Stimulated activated CD8-positive, alpha-beta memory T cell treated with anti-CD3 and anti-CD28 coated beads, Interleukin-2, amount 100 ng/mL, for 48 hours (primary cell): ENCODE results near the gene SLC24A4.

Source experiments
- DNase-seq, 2 donors: peaks; one replicate each; pipeline ENCODE4 v3.0.0-alpha.2; 2020; ENCODE audit warnings: low read depth in 2 of 2

Gene SLC24A4

DNA sequence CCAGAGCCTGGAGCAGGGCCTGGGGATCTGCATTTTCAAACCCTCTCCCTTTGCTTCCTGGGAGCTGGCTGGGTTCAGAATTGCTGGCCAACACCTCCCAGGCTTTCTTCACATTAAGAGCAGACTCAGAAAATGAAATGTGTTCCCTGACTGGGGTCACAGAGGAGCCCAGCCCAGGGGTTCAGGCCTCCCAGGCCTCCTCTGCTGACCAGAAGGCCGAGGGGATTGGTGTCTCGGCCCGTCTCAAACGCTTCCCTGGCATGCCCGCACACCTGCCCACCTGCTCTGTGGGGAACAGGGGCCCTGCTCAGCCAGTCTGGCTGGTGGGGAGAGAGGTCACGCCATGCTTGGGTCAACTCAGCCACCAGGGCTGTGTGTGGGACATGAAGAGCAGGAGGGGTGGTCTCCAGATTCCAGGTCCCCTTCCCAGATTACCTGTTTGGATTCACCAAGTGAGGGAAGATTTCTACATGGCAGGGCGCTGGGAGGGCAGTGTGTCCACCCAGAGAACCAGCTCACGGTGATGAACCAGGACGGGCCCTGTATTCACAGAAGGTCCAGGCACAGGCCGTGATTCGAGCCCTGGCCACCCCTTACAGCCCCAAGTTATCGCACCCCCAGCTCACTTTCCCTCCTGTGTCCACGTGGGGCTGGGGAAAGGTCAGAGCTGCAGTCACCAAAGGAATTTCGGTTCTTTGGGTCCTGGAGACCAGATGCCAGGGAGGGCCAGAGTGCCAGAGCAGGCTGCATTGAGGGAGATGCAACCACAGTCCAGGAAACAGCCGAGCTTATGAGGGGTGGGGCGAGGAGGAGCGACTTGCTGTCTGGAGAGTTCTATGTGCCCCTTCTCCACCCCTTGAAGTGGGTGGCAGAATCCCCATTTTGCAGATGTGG lies 135.4 kb downstream of the SLC24A4 start:
- DNase-seq, result no peak

DNA sequence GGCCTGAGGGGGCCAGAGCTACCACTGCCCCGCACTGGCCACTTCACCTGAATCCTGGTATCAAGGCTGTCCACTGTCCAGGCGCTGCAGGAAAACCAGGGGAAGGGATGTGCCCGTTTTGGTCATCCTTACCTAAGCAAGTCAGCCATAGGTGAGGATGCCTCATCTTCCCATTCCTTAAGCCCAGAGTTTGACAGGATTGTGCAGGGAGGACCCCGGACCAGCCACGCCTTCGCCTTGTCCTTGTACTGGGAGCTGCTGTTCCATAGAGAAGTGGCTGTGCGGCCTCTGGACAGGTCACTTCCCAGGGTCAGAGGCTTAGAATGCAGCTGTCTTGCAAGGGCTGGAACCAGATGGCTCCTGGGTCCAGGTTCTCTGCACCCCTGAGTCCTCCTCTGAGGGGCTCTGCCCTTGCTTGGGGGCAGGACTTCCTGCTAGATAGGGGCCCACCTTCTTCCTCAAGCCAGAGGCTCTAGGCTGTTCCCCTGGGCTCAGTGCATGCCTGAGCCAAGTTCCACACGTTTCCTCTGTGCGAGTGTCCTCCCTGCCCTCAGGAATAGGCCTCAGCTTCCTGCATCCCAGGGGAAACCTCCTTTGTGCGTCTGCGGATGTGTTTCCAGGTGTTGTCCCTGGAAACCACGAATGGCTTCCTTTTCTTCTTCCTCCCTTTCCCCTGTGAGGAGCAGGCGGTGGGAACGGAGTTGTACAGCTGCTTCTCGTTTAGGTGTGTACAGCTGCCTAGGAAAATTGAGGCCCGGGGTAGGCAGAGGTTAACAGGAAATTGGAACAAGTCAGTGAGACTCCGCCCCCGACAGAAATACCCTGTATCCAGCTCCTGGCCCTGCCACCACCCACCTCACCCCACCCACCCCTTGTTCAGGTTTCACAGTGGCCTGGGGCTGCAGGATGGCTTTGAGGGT lies 136.3 kb downstream of the SLC24A4 start:
- DNase-seq, result no peak

DNA sequence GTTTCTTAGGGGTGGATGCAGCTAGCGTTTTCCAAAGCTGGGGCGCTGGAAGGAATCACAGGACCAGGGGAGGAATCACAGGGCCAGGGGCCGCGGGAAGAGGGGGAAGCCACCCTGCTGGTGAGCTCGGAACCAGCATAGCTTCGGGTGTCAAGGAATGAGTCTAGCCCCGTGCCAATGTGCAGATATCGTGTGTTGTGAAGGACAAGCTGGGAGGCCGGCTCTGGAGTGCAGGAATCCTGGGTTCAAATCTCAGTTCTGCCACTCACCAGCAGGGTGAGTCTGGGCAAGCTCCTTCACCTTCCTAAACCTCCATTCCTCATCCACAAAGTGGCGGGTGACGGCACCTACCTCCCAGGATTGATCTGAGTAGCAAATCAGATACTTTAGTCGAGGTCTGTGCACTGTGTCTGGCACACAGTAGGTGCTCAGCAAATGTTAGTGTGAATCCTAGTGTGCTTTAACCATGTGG lies 137.0 kb downstream of the SLC24A4 start:
- DNase-seq, result no peak

DNA sequence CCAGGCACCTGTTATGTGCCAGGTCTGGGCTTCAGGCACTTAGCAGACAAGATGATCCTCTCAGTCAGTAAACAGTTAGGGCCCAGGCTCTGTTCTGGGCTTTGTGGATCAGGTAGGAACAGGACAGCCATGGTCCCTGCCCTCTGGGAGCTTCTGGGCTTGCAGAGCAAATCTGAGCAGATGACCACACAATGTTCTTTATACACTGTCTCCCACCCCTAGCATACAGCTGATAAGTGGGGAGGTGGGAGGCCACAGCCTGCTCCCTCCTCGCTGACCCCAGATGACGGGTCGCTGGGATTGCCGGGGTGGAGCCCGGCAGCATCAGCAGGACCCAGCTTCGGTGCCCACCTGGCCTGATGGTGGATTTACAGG lies 137.6 kb downstream of the SLC24A4 start:
- no peak for DNase-seq

DNA sequence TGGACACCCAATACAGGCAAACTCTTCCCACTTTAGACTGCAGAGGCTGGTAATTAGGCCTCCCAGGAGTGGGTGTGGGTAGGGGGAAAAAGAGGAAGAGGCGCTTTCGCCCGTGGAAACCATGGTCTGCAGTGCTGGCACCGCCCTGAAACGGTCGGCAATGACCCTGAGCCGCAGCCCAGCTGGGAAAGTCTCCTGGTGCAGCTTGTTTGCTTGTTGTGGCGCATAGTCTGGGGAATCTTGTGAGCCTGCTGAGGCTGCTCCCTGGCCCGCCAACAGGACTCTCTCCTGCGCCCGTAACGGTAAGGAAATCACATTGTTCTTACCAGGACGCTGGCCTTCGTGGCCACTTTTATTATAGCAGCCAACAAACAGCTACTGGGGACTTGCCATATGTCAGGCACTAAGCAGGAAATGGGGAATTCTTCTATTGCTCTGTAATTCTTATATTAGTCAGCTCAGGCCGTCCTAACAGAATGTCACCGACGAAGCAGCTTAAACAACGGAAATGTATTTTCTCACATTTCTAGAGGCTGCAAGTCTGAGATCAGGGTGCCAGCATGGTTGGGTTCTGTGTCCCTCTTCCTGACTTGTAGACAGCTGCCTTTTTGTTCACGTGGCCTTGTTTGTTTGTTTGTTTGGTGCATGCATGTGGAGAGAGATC lies 138.1 kb downstream of the SLC24A4 start:
- DNase-seq, result no peak

DNA sequence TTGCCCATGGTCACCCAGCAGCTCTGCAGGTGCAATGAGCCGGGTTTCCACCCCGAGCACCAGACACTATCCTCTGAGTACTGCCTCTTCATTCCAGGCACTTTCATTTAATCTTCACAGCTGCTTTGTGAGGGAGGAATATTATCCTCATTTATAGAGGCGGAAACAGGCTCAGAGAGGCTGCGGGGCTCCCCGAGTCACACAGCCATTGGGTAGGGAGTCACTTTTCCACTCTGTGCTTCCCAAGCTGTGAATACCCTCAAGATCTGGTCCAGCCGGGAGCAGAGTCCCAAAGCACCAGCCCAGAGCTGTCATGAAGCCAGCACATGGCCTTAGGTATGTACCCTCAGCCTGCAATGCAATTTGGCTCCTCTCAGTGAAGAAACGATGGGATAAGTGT lies 138.9 kb downstream of the SLC24A4 start:
- no peak for DNase-seq

DNA sequence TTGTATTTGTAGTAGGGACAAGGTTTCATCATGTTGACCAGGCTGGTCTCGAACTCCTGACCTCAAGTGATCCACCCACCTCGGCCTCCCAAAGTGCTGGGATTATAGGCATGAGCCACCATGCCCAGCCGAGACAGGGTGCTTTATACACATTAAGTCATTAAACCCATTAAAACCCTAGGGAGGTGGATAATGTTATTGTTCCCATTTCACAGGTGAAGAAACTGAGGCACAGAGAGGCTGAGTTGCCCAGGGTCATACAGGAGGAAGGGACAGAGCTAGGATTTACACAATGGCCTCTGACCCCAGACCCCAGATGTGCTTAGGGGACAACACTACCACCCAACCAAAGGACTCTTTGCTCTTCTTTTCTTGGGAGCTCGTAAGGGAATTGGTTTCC lies 139.6 kb downstream of the SLC24A4 start:
- DNase-seq, result no peak

DNA sequence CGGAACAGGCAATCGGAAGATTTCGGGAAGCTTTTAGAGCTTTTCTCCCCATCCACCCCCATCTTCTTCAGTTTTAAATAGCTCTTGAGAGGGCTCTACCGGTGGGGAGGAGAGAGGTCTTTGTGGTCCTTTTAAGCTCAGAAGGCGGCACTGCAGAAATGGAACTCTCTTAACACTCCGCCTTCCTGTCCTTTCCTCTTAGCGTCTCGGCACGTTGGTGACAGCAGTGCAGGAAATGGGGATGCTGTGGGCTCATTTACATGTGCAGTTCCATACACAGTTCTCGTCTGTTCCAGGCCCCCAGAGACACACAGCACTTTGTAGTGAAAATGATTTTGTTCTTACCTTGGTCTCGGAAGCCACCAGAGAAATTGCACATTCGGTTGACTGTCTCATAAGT lies 140.2 kb downstream of the SLC24A4 start:
- DNase-seq, result no peak

DNA sequence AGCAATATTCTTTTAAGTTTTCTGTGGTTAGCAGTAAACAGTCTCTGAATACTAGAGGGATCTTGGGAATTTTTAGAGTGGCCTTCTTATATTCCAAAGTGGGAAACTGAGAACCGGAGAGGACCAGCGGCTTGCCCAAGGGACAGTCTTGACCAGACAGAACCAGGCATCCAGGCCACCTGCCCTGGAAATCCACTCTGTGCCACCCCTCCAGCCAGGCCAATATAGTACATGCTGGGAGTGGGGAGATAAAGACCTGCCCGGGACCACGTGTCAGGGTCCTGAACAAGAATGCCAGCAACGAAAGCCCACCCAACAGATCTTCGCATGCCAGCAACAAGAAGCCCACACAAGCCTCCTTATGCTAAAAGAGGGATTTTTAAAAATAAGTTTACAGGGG lies 141.2 kb downstream of the SLC24A4 start:
- no peak for DNase-seq

DNA sequence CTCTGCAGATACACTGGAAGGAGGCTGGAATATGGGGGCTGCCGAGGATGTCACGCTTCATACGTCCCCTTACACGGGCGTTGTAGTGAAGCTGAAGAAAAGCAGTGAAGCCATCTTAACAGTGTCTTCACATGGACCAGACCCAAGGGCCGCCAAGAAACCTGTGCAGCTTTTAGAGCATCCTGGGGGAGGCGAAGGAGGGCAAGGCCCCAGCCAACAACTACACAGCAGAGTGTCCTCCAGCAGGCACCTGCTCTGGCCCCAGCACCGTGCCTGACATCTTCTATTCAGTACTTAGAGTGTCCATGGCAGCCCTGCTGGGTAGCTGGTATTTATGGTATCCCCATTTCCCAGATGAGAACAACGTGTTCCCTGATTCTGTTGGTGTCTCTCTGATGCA lies 141.8 kb downstream of the SLC24A4 start:
- DNase-seq, result no peak

DNA sequence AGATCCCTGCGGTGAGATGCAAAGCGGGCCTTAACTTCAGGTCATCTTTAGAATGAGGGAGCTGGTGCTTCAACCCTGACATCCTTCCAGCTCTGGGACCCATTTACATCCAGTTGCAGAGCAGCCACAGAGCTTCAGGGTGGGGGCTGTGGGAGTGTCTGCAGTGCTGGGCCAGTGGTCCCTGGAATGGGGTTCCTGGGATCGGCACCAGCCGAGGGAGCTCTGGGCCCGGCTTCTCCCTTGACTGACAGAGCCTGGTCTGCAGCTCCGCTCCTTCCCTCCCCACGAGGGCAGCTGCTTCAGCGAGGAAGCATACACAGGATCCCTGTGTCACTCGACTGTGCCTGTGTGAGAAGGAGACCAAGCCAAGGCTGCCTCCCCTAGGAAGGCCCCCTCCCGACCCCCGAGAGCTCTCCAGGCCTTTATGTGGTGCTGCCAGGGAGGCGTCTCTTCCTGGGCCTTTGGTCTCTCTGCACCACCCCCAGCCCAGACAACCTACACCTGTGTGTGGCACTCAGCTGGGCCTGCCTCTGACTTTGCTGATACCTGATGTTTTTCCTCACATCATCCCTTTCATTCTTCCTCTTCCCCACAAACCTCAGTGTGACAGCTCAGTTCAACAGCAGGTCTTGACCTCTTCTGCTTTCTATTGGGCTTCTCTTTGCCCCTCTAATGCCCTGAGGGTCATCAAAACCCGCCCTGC lies 142.5 kb downstream of the SLC24A4 start:
- DNase-seq, result no peak

DNA sequence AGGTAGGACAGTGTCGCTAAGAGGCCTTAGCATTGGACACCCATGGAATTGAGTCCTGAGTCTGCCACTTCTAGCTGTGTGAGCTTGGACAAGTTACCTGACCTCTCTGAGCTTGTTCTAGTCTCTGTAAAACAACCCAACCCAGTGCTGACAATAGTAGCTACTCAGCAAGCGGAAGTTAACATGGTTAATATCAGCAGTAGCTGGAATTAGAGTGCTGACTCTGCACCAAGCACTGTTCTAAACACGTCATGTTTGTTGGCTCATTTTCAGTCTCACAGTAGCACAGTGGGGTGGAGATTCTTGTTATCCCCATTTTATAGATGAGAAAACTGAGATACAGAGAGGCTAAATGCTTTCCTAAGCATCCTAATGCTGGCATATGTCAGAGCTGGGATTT lies 143.1 kb downstream of the SLC24A4 start:
- DNase-seq, result no peak

DNA sequence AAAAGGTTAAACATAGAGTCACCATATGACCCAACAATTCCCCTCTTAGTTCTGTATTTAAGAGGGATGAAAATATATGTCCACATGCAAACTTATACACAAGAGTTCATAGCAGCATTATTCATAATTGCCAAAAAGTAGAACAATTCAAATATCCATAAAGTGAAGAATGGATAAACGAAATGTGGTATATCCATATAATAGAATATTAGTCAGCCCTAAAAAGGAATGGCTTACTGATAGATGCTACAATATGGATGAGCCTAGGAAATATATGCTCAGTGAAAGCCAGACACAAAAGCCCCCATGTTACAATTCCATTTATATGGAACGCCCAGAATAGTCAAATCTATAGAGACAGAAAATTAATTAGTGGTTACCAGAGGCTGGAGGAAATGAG lies 146.6 kb downstream of the SLC24A4 start:
- DNase-seq, result no peak

DNA sequence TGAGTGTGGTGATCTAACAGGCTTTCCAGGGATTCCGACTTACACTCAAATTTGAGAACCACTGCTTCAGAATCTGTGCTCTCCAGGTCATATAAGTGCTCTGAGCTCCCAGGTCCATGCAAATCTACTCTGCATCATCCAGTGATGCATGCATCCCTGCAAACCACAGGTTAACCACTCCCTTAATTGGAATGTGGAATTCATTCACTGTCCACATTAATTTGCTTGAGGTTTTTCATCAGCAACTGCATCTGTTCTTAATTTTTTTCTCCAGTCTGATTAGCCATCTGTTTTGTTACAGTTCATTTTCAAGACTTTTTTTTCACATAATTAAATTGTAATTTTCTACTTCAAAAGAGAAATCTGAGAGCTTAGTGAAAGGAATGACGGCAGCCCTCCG lies 147.2 kb downstream of the SLC24A4 start:
- DNase-seq, result no peak

DNA sequence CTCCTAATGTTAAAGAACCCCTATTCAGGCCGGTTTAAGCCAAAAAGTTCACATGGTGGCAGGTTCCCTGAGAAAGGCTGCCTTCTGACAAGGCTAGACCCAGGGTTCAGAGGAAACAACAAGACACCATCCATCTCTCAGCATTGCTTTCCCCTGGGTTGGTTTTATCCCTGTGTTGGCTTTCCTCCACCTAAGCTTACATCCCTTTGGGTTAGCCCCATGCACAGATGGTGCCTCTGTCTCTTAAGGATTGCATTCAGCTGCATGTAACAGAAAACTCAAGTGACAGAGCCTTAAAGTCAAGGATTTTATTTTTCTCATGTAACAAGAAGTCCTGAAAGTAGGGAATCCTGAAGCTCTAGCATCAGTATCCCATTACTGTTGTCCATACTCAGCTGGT lies 147.8 kb downstream of the SLC24A4 start:
- DNase-seq, result no peak

DNA sequence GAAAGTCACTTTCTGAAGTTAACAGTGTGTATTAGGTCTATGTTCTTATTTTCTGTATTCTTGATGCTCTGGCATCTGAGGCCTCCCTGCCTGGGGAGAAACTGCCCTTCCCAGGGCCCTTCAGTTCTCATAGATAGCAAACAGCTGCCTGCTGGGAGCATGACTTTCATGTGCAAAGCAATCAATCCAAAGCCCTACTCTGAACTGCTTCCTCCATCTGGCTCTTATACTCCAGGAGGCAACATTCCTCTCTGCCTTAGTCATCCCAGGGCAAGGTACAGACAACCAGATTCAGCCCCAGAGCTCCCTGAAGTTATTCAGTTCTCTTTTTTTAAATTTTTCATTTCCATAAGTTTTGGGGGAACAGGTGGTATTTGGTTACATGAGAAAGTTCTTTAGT lies 149.0 kb downstream of the SLC24A4 start:
- no peak for DNase-seq

DNA sequence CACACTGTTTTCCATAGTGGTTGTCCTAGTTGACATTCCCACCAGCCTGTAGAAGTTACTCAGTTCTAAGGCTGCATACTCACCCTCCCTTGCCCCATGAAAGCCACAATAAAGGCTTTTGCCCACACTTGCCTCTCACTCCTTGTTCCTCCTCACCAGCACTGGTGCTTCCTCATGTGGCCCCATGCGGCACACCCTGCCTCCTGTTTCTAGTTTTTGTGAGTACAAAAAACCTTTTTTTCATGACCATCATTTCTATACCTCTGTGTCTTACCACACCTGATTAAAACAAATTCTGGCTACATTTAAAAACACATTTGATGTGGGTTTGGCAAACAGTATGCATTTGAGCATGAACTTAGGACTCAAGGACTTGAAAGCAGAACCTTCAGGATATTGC lies 149.9 kb downstream of the SLC24A4 start:
- DNase-seq, result no peak

DNA sequence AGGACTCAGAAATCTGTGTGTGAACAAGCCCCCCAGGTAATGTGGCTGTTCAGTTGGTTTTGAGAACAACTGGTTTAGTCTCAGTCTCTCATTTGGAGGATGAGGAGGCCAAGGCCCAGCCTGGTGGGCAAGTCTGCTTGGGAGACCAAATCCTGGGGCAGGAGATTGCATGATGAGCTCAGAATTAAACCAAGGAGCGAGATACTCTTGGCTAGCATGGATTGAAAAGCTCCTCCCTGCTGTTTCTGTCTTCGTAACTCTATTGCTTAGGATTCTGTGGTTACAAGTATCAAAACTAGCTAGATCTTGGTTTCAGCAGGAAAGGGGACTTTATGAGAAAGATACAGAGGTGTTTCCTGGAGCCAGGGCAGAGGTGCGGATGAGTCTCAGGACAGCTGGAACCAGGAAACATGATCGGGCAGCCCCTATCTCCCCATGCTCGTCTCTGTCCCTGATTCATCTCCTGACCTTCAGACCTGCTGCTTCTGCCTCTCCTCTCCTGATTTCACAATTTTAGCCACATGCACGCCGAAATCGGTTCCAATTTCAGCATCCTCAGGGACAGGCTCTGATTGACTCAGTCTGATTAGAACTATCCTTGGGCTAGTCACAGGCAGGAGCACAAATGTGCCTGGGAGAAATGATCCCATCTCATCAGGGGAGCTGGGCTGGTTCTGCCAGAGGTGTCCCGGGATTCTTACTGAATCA lies 150.4 kb downstream of the SLC24A4 start:
- DNase-seq, result no peak

DNA sequence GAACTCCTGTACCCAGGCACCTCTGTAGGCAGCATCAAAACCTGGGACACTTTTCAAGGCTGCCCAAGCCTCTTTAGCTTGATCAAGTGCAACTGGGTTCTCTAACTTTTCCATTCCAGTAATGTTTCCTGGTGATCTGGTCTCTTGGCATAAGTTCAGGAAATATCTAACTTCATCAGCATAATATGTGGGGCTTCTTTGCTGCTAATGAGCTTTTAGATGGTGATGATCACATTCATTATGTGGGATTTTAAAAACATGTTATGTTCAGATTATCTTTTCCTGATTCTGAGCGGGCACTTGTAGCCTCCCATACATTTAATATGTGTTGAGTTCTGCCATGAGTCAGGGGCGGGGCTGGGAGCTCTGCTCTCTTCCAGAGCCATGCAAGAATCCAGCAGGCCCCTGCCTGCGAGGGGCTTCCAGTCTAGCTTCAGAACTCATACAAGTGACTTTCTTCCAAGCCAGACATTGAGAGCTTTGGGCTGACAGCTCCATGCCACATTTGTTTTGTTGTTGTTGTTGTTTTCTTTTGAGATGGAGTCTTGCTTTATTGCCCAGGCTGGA lies 151.1 kb downstream of the SLC24A4 start:
- DNase-seq, result no peak

DNA sequence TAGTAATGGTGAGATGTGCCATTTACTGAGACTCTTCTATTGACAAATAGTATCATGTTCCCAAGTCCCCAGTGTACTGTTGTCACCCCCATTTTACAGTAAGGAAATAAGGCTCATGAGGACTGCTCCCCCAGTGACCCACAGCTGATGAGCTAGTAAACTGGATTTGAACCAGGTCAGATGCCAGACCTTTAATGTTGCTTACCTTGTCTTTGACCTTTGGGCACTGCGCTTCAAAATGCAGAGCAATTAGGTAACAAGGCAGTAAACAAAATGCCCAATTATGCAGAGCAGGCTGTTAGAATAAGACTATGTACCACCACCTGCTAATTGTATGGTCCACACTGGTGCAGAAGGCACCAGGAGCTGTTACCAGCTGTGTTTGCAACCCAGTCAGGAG lies 152.1 kb downstream of the SLC24A4 start:
- no peak for DNase-seq
